LoVo (cell line): ENCODE data around the gene ATF2.

Source experiments
- DNase-seq: peaks from one replicate; pipeline ENCODE4 v3.0.0-alpha.2; 2016; ENCODE audit warnings: low spot score

ATF2 gene

GRCh38 chr2:175025233-175025632 lies 142.8 kb downstream of the ATF2 start:
- DNase-seq: no peak

DNA sequence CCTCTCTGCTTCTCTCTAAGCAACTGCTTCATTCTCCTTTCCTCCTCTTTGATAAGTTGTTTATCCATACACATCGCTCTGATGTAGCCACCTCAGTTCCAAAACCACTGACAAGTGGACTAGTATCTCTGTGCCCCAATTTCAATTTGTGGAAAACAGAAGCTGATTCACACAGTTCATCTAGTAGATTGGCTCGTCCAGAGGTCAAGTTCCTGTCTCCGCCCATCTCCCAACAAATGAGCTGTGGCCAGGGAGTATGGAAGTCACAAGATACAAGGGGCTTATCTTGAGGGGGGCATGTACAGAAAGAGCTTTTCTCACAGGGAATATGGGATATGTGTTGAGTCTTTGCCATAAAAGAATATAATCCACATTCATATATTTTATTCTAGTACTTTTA lies 145.1 kb downstream of the ATF2 start:
- DNase-seq: no peak
